T-helper 1 cell (primary cell): ENCODE results near the gene UBE2E1.

Experiments used
- DNase-seq, 5 donors: peaks; one replicate each; pipeline ENCODE4 v3.0.0-alpha.2; 2012 to 2020
- total RNA-seq, 4 donors: gene quantifications; one replicate each; lab custom pipeline; 2026; lab: John Stamatoyannopoulos, UW

Gene UBE2E1
- 29.7 to 44.2 (median 36.0) reads per million in 4 donors for total RNA-seq

- DNase-seq, result peak; percentile 63 to 79 (median 68)
Measured at GRCh38 chr3:23805633-23806533, at the start of gene UBE2E1. TSS of gene UBE2E1 (plus strand) at chr3:23805955. CDS start at chr3:23807270, 1,315 bp downstream.

GRCh38 chr3:23756206-23756840 lies 49.4 kb upstream of the UBE2E1 start:
- DNase-seq, result no peak

- no peak for DNase-seq
Measured at GRCh38 chr3:23758253-23758838, 47.4 kb upstream of the UBE2E1 start.

GRCh38 chr3:23760325-23760724 lies 45.4 kb upstream of the UBE2E1 start:
- DNase-seq, result no peak

GRCh38 chr3:23760871-23761373 lies 44.8 kb upstream of the UBE2E1 start:
- DNase-seq, result peak in 1 of 5 donors; percentile 24

GRCh38 chr3:23761440-23761896 lies 44.3 kb upstream of the UBE2E1 start:
- DNase-seq, result peak in 1 of 5 donors; percentile 20

GRCh38 chr3:23762214-23762613 lies 43.5 kb upstream of the UBE2E1 start:
- peak in 1 of 5 donors; percentile 57 for DNase-seq

GRCh38 chr3:23762759-23763477 lies 42.8 kb upstream of the UBE2E1 start:
- DNase-seq, result no peak

GRCh38 chr3:23764407-23764806 lies 41.3 kb upstream of the UBE2E1 start:
- no peak for DNase-seq

GRCh38 chr3:23767546-23767945 lies 38.2 kb upstream of the UBE2E1 start:
- no peak for DNase-seq

- no peak for DNase-seq
Measured at GRCh38 chr3:23775254-23775909, 30.4 kb upstream of the UBE2E1 start.

- no peak for DNase-seq
Measured at GRCh38 chr3:23776352-23776891, 29.3 kb upstream of the UBE2E1 start.

GRCh38 chr3:23778446-23778845 lies 27.3 kb upstream of the UBE2E1 start:
- DNase-seq, result no peak

GRCh38 chr3:23779841-23780240 lies 25.9 kb upstream of the UBE2E1 start:
- no peak for DNase-seq

- DNase-seq, result no peak
Measured at GRCh38 chr3:23781051-23781450, 24.7 kb upstream of the UBE2E1 start.

- no peak for DNase-seq
Measured at GRCh38 chr3:23781871-23782270, 23.9 kb upstream of the UBE2E1 start.

GRCh38 chr3:23785097-23785645 lies 20.6 kb upstream of the UBE2E1 start:
- no peak for DNase-seq

- no peak for DNase-seq
Measured at GRCh38 chr3:23785882-23786281, 19.9 kb upstream of the UBE2E1 start.

GRCh38 chr3:23791678-23792077 lies 14.1 kb upstream of the UBE2E1 start:
- no peak for DNase-seq

- DNase-seq, result no peak
Measured at GRCh38 chr3:23793528-23794134, 12.1 kb upstream of the UBE2E1 start.

GRCh38 chr3:23795096-23795495 lies 10.7 kb upstream of the UBE2E1 start:
- no peak for DNase-seq
